GM03348 (cell line): ENCODE results near the gene ZNF526.

Source experiments
- DNase-seq: peaks from one replicate; pipeline ENCODE4 v3.0.0; 2012; ENCODE audit warnings: low spot score

The ZNF526 gene

GRCh38 chr19:42224940-42225717 lies 5.0 kb downstream of the ZNF526 start:
- no peak for DNase-seq

- DNase-seq = no peak
Measured at GRCh38 chr19:42225718-42226292, 5.7 kb downstream of the ZNF526 start.

DNA sequence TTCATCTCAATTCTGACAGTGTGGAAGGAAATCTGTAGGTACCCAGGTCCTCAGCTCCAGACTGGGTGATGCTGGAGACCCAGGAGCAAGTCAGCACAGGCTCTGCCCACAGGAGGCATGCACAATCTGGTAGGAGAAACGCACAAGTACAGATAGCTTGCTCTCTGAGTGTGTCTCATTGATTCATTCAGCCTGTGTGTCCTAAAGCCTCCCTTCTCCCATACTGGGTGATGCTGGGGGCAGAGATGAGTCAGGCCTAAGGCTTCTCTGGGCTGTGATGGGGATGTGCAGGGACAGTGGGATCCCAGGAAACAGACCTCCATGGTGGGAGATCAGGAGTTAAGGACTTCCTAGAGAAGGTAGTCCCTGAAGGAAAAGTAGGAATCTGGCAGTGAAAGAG lies 6.8 kb downstream of the ZNF526 start:
- no peak for DNase-seq

- DNase-seq = no peak
Measured at GRCh38 chr19:42228641-42229040, 8.5 kb downstream of the ZNF526 start.

- no peak for DNase-seq
Measured at GRCh38 chr19:42229301-42229854, 9.3 kb downstream of the ZNF526 start.

DNA sequence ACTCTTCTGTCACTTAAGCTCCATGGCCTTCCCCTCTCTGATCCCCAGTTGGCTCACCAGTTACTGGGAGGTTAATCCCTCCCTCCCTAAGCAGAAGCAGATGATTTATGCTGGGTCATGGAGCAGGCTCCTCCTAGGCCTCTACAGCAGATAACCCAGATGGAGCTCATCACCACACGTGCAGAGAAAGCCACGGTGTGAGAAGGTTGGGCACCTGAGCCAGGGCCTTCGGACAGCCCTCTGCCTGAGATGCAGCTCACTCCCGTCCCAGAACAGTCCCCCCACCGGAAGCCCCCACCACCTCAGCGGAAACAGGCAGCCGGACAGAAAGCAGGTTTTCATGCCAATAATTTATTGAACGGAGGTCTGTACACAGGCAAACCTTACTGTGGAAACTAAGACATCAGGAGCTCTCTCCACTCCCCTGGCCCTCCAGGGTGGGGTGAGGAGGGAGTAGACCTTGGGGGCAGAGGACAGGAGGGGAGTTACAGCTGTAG lies 9.8 kb downstream of the ZNF526 start:
- peak; percentile 25 for DNase-seq

DNA sequence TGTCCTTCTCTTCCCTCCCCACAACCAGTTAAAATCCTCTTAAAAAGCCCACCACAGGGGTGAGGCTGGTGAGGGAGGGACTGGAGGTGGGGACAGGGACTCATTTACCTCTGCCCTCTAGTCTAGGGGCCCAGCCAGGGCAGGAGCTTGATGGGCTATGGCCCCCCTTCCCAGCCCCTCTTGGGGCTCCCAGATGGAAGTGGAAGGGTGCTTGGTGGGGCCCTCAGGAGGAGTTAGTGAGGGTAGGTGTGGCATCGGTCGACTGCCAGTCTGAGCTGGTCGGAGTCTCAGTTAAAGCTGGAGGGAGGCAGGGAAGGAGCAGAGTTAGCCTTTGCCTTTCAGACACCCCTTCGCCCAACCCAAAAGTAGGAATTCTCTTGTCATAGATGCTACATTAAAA lies 10.5 kb downstream of the ZNF526 start:
- no peak for DNase-seq

GRCh38 chr19:42232435-42232834 lies 12.3 kb downstream of the ZNF526 start:
- DNase-seq = no peak

GRCh38 chr19:42233106-42233505 lies 13.0 kb downstream of the ZNF526 start:
- no peak for DNase-seq

DNA sequence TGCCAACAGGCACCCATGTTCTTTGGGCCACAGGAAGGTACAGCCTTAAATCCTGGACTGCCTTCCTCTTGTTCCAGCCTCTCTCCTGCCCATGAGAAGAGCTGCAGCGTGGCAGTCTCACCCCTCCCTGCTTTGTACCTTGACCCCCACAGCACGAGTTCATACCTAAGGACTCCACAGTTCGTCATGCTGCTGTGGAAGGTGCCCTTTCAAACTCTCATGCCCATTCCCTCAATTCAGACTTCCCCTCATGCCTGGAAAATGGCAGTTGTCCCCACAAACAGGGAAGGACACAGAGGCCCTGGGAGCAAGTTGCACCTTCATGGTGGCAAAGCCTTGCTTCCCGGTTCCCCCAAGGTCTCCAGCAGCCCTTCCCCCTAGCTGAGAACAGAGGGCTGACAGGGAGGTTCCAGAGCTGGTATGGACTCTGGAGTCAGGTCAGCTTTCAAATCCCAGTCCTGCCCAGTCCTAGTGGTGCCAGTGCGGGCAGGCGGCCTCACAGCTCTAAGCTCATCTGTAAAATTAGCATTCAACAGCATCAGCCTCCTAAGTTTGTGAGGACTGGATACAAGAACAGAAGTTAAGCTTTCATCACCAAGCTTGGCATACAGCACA lies 13.7 kb downstream of the ZNF526 start:
- no peak for DNase-seq

DNA sequence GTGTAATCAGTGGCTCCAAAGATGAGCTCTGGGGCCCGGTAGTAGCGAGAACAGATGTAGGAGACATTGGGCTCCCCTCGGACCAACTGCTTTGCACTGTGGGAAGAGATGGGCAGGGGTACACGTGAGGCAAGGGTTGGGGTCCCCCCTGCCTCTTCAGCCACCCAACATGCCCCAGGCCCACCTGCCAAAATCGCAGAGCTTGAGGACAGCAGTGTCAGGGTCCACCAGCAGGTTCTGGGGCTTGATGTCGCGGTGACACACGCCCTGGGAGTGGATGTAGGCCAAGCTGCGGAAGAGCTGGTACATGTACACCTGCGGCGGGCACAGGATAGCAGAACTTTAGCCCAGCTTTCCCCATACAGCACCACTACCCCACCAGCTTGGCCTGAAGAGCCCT lies 14.3 kb downstream of the ZNF526 start:
- no peak for DNase-seq

DNA sequence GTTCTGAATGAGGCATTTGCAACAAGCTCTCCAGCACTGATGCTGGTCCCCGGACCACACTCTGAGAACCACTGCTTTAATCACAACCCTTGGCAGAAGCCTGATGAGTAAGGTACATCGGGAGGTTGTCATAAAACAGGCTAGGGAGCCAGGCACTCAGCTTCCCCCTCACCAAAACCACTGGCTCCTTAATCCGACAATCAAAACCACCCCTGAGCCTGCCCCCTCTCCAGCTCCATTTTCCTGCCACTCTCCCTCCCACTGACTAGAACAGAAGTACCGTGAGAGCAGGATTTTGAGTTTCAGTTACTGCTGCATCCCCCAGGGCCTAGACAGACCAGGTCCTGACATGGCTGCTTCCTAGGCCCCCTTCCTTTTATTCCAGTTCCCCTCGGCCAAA lies 15.1 kb downstream of the ZNF526 start:
- no peak for DNase-seq

DNA sequence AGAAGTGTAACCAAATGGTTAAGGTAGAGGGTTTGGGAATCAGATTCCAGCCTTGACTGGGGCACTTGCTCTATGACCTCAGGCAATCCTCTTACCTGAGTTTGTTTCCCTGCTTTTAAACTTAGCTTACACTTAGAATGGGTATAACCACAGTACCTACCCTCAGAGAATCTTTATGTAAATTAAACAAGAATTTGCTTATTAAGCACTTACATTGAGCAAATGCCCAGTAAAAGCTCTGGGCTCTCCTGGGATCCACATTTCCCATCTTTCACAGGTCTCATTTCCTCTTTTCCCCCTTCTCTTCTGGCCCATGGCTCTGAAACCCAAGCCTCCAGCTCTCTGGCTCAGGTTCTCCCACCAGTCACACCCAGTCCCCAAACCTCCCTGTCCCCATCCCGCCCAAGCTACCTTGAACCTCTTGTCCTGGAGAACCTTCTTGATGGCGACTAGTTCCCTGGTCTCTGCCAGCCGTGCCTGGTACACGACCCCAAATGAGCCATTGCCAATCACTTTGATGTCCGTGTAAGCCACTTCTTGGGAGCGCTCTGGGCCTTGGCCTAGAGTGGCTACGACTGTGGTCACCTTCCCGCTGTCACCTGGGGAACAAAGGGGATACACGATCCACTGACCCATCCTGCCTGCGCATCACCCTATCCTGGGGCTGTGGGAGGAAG lies 19.6 kb downstream of the ZNF526 start:
- no peak for DNase-seq

DNA sequence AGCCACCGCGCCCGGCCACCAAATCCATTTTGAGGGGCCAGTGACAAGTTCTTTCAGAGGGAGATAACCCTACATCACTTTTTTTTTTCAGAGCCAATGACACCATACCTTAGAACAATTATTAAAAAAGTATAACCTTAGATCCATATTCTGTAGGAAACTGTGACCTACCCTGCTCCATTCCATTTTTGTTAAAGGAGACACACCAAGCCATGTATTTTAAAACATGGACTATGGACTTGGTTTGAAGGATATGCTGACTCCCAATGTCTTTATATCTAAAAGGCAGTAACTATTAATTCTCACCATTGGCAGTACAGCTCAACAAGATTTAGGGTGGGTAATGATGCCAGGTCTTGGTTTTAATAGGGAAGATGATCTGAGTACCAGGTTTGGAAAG lies 21.2 kb downstream of the ZNF526 start:
- no peak for DNase-seq

GRCh38 chr19:42242069-42242511 lies 22.0 kb downstream of the ZNF526 start:
- DNase-seq = peak; percentile 33

GRCh38 chr19:42242512-42243409 lies 22.6 kb downstream of the ZNF526 start, which contains the start of gene GSK3A:
Gene GSK3A, minus strand, starts transcription at chr19:42242602. Its CDS starts 137 bp downstream, at chr19:42242465.
- peak; percentile 93 for DNase-seq

GRCh38 chr19:42244347-42245220 lies 24.5 kb downstream of the ZNF526 start:
- DNase-seq = peak; percentile 83

DNA sequence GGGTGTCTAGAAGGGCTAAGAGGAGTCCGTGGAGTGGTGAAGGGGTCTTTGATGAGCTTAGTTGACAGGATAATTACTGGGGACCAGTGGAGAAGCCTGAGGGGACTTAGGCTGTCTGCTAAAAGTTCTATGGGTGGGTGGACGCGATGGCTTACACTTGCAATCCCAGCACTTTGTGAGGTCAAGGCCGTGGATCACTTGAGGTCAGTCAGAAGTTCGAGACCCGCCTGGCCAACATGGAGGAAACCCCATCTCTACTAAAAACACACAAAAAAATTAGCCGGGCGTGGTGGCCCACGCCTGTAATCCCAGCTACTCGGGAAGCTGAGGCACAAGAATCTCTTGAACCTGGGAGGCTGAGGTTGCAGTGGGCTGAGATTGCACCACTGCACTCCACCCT lies 25.1 kb downstream of the ZNF526 start:
- no peak for DNase-seq

GRCh38 chr19:42246143-42246921 lies 26.2 kb downstream of the ZNF526 start:
- DNase-seq = peak; percentile 85
